Measurements from ENCODE around the gene CFAP45.

Gene CFAP45

DNA sequence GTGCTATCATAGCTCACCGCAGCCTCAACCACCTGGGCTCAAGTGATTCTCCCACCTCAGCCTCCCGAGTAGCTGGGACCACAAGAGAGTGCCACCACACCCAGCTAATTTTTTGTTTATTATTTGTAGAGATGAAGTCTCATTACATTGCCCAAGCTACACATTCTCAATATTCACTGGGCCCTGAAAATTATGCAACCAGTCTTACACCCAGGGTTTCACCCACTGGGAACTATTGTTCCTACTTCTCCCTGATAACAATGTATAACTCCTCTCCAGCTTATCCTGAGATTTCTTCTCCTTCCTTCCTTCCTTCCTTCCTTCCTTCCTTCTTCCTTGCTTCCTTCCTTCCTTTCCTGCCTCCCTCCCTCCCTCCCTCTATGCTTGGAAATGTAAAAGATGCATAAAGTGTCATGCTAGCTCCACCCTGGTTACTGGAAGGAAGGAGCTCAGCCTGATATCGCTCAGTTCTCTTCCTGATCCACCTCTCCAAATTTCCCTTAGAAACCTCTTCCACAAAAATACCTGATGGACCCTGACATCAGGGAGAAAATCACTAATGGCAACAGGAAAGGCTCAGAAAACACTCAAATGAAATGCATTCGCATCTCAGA is 26.3 kb downstream of the CFAP45 start:
- no peak for DNase-seq

DNA sequence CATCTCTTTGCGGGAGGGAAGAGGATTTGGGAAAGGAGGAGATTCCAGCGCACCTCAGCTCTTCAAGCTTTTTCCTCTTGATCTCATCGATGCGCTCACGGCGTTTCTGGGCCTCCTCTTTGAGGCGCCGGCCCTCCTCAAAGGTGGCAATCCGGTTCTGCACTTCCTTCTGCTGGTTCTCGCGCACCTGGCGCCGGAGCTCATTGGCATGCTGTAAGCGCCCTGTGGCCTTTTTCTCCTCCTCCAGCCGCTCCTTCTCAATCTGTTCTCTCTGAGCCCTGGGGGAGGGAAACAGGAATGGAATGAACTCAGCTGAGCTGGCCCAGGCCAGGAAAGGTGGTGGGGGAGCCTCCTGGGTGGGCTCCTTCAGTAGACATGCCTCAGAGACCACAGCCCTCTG is 27.1 kb downstream of the CFAP45 start:
- no peak for DNase-seq

DNA sequence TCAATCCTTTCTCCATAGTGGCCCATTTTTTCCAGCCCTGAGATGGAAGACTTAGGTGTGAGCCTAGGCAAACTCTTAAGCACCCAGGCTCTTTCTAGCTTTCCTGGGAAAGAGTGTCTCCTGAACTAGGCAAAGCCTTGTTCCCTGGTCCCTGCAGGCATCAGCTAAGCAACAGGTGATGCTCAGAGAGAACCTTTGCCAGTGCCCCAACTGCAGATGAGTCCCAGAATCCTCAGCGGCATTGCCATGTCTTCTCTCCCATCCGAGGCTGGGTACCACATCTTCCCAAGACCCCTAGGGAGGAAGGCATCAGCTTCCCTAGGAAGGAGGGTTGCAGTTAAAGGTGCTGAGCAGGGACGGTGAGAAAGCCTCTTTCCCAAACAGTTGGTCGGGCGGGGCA is 29.3 kb downstream of the CFAP45 start:
- DNase-seq: no peak

DNA sequence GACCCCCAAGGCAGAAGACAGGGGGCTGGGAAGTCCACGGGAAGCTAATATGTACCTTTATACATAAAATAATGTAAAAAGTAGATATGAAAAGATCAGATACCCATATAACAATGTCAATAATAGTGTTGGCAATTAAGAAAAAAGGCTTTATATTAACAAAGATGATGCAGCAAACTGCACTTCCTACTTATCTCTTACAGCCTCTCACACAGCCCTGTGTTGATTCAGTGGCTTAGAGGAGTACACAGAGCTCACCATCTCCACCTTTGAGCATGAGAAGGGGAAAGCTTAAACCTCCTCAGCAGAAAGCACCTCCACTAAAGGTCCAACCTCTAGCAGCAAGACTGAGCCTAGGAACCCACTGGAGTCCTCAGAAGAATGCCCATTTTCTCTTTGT is 30.4 kb downstream of the CFAP45 start:
- DNase-seq: no peak

DNA sequence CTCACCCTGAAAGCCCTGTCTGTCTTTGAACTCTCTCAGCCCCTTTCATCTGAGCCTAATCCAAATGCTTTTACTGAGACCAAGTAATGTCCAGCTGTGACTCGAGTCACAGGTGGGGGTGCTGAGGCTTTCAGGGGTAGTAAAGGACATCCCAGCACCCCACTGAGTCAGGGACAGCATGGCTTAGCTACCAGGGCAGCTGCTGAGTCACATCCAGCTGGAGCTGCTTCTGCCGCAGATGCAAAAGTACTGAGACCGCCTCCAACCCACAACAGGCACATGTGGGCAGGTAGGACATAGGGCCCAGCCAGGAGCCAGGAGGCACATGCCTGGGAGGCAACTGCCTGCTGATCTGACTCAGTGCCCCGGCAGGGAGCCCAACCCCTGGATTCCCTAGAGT is 30.8 kb downstream of the CFAP45 start:
- no peak for DNase-seq

DNA sequence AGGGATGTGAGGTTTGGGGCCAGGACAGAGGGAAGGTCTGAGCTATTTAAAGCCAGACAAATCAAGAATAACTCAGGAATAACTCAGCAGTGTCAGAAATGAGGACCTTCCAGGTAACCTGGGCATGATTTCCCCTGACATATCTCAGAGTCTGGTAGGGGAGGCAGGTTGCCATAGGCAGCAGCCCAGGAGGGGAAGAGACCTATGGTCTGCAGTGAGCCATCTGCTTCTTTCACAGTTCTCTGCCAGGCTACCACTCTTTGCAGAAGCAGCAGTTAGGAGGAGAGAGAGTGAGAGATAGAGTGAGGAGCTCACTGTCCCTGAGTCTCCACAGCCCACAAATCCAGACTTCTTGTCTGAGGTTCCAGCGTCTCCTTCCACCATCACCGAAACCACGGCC is 31.2 kb downstream of the CFAP45 start:
- no peak for DNase-seq

DNA sequence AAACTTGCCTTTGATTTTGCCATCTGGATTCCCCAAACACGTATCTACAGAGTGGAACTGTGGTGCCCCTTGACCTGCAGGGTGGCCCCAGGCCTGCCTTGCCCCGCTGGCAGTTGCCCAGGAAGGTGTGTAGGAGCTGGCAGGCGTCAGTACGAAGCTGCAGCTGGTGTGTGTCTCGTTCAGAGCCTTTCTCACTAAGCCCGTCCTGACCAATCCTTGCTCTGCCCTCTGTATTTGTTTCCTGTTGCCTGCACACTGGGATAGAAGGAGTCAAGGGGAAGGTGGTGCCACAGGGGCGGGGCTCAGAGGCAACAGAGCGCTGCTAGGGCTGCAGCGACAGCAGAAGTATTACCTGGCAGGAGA is 32.3 kb downstream of the CFAP45 start:
- DNase-seq: no peak

DNA sequence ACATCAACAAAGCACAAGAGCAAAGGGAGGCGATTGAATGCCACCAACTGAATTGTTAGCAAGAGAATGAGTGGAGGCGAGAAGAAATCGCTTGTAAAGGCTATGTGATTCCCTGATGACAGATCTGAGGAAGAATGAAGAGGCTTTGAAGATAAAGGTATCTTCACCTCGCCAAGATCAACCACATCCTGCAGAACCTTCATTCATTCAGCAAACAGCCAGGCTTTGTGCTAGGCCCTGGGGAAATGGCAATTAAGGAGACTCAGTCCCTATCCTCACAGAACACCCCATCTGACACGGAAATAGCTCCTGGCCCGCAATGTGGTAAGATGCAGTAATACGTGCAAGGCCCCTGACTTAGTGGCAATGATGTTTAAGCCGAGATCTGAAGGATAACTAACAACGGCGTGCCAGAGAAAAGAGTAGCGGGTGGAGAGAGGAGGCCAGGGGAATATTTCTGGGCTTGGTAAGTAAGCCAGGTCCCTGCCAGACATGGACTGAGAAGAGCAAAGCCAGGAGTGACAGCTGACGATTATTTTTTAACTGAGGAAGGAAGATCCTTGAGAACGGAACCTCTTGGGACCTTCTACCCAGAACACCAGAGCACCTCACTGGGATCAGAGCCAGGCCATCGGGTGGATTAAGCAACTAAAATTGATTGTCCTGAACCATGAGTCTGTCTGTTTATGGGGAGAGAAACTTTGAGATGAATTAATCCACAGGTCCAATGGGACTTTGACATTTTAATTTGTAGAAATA is 32.9 kb downstream of the CFAP45 start:
- no peak for DNase-seq

DNA sequence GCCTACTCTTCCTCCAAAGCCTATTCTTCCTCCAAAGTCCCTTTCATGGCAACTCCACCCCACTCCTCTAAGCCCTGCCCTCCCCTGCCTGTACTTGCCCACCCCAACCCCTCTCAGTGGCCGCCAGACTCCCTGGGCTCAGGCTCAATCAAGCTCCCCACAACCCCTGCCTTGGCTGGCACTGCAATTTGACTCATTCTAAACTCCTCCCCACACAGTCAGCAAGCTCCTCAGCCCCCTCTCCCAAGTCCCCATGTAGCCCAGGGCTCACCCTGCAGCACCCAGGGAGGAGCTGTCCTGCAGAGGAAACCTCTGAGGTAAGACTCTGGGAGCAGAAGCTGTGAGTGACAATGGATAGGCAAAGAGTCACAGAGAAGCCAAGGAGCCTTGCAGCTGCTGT is 33.9 kb downstream of the CFAP45 start:
- no peak for DNase-seq

DNA sequence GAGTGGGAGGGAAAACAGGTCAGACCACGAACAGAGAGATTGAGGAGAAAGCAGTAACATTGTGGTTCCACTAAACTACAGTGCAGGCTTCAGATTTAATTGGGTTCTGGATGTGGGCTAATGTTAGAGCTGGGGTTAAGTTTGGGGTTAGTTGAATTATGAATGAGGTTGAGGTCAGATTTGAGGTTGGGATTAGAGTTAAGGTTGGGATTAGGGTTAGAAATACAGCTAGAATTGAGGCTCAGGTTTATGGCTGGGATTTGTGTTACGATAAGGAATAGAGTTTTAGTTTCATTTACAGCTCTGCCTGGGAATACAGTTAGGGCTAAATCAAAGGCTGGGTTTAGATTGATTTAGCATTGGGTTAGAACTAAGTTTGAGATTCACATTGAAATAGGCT is 35.7 kb downstream of the CFAP45 start:
- no peak for DNase-seq

DNA sequence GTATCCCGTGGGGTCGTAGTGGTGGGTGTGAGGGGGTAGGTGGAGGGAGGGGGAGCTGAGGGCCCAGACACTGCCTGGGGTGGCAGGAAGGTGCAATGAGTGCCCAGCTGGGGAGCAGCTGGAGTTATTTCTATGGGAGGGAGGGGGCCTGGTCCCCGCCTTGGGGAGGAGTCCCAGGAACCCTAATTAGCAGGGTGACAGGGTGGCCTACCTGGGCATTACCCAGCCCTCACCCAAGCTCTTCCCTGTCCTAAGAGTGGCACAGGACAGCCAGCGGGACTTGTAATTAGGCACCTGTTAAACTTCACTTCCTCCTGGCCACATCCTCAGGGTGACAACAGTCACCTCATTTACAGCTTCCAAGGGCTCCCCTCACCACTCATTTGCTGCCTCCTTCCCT is 37.4 kb downstream of the CFAP45 start, which contains the start of gene VSIG8:
Gene VSIG8 (minus strand): TSS at position 101 of the 400 bp plus-strand sequence. CDS start 136 bp downstream, outside the sequence.
- no peak for DNase-seq

DNA sequence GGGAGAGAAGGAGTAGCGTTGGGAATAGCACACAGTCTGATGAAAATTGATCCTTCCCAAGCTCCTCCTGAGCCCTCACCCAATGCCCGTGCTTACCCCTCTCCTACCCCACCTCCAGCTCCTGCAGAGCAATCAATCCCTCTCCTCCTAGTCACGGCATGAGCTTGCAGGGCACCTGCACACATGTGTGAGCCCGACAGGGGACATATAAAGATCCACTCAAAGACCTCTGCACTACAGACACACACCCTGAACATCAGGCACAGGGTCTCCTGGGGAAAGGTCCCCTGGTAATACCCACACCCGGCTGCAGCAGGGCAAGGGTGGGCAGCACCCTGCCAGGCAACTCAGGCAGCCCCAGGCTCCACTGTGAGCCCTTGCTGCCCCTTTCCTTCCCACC is 37.9 kb downstream of the CFAP45 start:
- DNase-seq: no peak

DNA sequence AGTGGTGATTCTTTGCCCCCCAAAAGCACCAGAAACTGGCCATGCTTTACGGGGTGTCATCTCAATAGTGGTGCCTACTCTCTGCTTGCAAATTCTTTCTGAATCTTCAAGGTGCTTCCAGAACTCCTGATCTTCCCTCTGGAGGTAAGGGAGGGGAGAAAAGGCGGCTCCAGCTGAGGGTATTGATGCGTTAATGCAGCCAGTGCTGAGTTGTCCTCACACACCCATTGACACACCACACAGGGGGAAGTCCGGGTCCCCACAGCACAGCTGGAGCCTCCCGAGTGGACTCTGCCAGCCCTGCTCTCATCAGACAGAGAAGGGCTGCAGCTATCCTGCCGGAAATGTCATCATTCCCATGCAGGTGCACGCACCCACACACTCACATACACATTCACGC is 38.7 kb downstream of the CFAP45 start:
- DNase-seq: no peak

DNA sequence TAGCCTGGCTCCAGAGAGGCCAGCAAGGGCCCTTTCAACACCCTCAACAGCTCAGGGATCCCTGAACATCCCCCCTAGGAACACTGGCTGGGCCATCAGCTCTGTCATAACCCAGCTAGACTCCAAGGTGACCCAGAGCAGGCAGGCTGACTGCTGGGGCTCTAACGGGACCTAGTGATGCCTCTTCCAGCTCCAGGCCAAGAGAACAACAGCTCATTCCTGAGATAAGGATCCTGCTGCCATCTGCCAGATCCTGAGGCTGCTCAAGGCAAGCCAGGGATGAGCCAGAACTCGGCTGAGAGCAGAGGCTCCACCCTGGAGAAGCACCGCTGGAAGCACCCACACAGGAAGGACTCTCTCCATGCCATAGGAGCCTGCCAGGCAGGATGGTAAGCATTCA is 39.5 kb downstream of the CFAP45 start:
- no peak for DNase-seq

DNA sequence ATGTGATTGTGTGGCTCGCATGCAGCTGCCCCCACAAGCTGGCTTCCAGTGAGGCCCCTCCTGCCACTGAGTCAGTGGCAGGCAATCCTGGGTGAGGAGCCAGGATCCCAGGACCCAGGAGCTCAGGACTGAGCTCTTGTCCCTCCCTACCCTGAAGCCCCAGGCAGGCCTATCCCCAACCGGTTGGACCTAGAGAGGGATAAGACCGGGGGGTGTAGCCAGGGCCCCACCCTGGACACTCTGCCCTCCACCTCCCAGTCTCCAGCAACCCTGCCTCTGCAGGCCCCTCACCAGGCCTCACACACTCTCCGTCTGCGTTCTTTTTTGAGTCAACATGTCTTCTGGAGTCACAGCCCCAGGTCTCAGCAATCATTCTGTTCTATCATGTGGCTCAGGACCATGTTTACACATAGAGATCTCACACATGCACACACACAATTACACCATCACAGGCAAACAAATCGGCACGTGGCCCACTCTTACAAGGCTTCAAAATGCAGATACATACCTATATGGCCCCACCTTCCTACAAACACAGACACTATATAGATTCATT is 40.1 kb downstream of the CFAP45 start:
- no peak for DNase-seq

DNA sequence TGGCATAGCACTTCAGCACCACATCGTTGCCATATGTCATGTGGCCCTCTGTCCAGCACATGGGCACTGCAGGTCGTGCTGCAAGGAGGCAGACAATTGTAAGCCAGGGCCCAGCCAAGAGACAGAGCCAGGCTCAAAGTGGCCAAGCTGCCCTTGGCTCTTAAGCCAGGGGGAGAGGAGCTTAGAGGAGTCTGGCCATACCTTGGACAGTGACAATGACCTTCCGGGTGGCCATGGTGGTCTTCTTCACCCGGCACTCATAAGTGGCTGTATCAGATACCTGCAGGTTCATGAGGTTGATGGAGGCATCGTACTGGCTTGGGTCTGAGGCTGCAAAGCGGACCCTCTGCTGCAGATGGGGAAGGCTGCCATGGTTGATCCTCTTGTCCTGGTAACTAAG is 42.1 kb downstream of the CFAP45 start:
- no peak for DNase-seq

DNA sequence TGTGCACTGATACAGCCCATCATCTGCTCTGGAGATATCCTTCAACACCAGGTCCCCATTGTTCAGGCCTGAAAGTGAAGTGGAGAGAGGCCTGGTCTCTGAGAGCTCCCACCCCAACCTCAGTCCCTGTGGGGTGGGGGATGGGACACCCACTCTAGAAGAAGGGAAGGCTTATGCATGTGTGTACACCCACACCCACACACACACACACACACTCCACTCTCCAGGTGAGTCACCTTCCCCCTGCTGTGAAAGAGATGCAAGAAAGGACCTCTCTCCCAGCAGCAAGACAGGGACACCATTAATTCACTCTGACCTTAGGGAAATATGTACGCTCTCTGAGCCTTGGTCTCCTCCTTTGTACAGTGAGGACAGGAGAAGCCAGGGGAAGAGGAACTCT is 43.4 kb downstream of the CFAP45 start:
- no peak for DNase-seq

DNA sequence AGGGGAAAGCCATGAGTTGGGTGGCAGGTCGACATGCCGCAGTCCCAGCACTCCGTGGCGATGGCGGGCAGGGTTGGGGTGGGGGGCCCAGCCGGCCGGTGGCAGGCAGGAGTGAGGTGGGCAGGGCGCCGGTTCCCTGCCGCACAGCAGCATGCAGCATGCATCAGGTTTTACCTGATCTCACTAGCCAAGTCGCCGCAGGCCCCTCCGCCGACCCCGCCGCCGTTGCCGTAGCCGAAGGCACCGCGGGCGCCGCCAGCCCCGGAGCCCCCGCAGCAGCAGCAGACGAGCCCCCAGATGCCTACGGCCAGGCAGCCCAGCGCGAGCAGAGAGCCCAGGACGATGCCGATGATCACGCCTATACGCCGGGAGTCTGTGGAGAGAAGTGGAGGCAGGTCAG is 44.3 kb downstream of the CFAP45 start:
- DNase-seq: no peak

DNA sequence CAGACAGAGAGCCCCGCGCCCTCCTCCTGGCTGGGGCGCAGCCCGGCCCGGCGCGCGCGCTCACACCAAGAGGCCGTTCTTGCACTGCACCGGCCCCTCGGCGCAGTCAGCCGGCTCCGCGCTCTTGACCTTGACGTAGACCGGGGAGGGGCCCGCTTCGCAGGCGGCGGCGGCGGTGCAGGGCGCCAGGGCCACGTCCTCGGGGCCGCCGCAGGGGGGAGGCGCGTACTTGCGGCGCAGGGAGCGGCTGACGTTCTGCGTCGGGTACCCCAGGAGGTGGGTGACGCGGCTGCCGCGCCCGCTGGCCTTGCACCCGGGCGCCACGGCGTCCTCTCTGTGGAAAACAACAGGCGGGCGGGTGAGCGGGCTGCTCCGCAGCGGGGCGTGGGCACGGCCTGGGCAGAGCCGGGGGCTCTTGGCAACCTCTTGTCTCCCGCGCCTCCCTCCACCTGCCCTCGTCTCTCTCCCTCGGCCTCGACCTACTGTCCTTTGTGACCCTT is 45.2 kb downstream of the CFAP45 start:
- DNase-seq: peak; percentile 71

DNA sequence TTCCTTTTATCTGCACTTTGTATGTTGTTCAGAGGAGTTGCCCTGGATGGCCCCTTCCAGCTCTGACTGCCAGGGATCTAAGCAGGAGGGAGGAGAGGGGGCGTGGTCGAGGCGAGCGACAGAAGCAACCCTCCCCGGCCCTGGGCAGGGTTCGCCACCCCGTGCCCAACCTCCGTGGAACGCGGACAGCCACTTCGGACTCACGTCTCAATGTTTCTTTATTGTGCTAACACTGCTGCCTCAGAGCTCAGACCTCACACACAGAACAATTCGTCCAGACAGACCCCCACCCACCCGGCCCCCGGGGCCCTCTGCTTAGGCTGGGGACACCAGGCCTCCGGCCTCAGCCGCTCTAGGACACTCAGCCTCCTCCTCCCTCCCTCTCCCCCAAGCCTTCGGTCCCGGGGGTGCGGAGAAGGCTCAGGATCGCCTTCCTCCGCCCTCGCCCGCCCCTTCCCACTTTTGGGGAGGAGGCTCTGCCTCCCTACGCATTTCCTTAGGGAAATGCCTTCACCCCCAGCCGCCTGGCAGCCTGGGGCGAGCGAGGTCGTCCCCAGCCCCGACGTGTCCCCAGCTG is 45.8 kb downstream of the CFAP45 start:
- no peak for DNase-seq

DNA sequence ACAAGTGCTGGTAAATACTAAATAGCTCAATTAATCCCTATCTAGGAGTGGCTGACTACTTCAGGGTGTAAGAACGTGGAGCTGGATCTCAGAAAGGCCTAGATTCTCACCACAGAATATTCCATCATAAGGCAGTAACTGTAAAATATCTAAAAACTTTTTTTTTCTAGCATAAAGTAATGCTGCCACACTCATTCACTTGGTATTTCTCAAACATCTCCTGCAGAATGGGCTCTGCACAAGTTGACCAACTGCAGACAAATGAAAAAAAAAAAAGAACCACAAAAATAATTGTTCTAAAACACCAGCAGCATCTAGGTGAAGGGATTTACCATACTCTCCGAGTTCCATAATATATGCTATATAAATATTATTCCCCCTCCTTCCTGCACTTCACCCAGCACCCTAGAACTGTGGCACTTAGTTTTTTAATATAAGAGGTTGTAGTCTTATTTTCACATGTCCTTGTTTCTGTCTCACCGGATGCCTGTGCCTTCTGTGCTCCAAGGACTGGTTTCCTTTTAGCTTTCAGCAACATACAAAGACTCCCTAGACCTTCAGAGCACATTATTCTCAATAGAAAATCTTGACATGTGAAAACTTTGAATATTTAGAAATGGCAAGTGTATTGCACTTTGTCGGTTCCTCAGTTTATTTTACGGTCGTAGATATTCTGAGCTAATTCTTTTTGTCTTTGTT is 46.4 kb downstream of the CFAP45 start:
- no peak for DNase-seq

DNA sequence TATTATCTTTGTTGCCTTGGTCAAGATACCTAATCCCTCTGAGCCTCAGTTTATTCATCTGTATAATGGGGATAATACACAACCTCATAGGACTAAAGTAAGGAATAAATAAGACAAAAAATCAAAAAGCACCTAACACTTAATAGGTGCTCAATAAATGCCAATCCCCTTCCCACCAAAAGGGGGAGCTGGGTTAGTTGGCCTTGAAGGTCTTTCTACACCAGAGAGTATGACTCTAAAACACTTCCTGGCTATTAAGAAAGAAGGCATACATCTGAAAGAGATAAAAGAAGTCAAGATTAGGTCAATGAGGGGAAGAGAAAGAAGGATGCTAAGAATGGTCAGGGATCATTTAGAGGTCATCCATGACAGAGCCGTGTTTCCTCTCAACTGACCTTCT is 48.6 kb downstream of the CFAP45 start:
- no peak for DNase-seq

DNA sequence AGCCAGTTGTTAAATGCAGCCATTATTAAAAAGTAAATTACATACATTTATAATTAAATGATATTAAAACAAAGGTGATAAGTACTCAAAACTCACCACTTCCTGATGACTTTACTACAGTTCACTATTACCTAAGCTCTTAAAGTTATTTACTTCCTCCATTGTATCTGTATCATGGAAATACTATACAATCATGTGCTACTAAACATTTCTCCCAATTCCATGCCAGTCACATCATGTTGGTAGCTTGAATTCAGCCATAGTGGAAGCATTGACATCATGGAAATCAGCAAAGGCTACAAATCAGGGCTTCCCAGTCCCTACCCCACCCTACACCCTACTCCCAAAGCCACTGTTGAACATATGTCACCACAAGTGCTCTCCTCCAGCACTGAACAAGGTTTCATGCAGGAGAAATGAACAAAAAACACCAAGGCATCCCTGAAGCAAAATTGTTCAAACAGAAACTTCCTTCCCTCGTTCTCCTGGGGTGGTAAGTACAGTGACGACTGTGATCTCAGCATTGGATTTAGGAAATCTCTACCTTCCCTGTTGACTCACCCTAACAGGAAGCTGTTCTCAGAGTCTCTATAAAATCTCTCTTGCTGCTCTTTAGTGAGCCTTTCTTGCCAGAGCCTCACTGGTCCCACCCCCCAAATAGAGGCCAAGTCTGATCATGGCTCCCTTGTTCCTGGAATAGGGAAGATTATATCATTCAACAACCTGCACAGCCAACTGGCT is 50.2 kb downstream of the CFAP45 start:
- DNase-seq: no peak
